Testis (tissue), 2 donors: ENCODE results near the gene FARP1.

ENCODE experiments used
- POLR2A ChIP-seq: fragments of 450-650 bp; IDR thresholded peaks from one replicate; pipeline ENCODE4 v1.6.1; 2017; ENCODE audit warnings: antibody characterized with exemption, mild to moderate bottlenecking, moderate library complexity
- TF ChIP-seq, protein P1 (sequence below), 3 experiments: fragments of 450-650 bp in 2 of 3; fragments of 200-600 bp in 1 of 3; sonication (generic) in 1 of 3; IDR thresholded peaks; one replicate each; pipeline ENCODE4 v1.5.1; 2016 to 2019; ENCODE audit warnings: antibody characterized with exemption in 3 of 3, mild to moderate bottlenecking in 2 of 3, moderate library complexity in 1 of 3

DNA sequence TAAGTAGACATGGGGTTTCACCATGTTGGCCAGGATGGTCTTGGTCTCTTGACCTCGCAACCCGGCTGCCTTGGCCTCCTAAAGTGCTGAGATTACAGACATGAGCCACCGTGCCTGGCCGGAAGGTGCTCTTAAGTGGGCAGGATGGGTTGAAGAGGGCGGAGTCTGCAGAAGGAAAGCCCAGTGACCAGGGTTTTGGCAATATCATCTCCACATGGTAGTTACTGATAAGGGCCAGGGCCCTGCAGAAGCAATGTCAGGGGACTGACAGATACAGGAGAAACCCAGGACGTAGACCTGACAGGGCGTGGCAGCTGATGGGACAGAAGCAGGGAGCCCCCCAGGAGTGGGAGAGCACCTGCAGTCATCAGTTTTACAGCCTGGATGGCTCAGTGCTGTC is 79.9 kb downstream of the FARP1 start:
- TF ChIP-seq, protein P1, sequence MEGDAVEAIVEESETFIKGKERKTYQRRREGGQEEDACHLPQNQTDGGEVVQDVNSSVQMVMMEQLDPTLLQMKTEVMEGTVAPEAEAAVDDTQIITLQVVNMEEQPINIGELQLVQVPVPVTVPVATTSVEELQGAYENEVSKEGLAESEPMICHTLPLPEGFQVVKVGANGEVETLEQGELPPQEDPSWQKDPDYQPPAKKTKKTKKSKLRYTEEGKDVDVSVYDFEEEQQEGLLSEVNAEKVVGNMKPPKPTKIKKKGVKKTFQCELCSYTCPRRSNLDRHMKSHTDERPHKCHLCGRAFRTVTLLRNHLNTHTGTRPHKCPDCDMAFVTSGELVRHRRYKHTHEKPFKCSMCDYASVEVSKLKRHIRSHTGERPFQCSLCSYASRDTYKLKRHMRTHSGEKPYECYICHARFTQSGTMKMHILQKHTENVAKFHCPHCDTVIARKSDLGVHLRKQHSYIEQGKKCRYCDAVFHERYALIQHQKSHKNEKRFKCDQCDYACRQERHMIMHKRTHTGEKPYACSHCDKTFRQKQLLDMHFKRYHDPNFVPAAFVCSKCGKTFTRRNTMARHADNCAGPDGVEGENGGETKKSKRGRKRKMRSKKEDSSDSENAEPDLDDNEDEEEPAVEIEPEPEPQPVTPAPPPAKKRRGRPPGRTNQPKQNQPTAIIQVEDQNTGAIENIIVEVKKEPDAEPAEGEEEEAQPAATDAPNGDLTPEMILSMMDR (IDR thresholded peaks at IDR 0.05): no peak
- no peak for TF ChIP-seq POLR2A
